ENCODE data around the gene SOX5. TPM values are rescaled to one million over a fixed set of nuclear protein-coding genes. Genes with fewer than 3 reads are reported as not detected.

SOX5 gene
- total and polyA plus RNA-seq, 2 of the 8 experiments (the other 6 are each of a cell fraction or from before 2014, with no cell fraction given), result 2.2 to 2.6 TPM

DNA sequence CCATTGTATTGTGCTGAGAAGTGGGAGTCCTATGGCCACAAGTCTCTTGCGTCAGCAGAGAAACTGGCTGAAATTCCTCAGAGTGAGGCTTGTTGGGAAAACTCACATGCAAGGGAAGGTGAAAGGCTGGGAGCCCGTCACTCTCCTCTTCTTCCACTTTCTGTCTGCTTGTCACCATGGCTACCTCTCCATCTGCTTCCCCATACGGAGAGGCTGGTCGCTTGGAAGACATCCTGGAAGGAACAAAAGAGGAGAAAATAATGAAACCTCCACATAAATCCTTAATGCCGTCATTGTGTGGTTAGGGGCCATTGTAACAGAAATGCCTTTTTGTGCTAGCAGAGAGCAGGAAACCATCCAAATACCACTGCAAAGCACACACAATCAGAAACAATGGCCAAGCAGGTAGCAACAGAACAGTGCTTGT lies 53.7 kb downstream of the SOX5 start (continued):
- TF ChIP-seq, protein P1, sequence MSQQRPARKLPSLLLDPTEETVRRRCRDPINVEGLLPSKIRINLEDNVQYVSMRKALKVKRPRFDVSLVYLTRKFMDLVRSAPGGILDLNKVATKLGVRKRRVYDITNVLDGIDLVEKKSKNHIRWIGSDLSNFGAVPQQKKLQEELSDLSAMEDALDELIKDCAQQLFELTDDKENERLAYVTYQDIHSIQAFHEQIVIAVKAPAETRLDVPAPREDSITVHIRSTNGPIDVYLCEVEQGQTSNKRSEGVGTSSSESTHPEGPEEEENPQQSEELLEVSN (IDR thresholded peaks at IDR 0.05), result no peak
- TF ChIP-seq PHF8 (conservative IDR thresholded peaks at IDR 0.05; ENCODE audit: low read depth, low read length) (no peak), BACH1 (IDR thresholded peaks at IDR 0.05; ENCODE audit: low read length) (no peak), SRF (IDR thresholded peaks at IDR 0.05; ENCODE audit: low read depth, low read length) (no peak), SP4 (IDR thresholded peaks at IDR 0.05; ENCODE audit: low read length) (no peak), BCL11A (IDR thresholded peaks at IDR 0.05; ENCODE audit: low read depth in 2 of 2, low read length in 2 of 2) (no peak), EGR1 (IDR thresholded peaks at IDR 0.05; ENCODE audit: borderline replicate concordance, low read depth, low read length) (no peak), GABPA (IDR thresholded peaks at IDR 0.05; ENCODE audit: borderline replicate concordance, insufficient read depth, low read length) (no peak), SAP30 (IDR thresholded peaks at IDR 0.05; ENCODE audit: insufficient read depth, insufficient replicate concordance, low read length) (no peak), TAF7 (optimal IDR thresholded peaks at IDR 0.05; ENCODE audit: borderline replicate concordance, low read depth, low read length) (no peak), POLR2AphosphoS5 (IDR thresholded peaks at IDR 0.05; ENCODE audit: low read depth, low read length) (no peak), YY1 (IDR thresholded peaks at IDR 0.05; ENCODE audit: low read depth, low read length) (peak; percentile 42; the same call in 1 of the 2 replicates), CREB1 (IDR thresholded peaks at IDR 0.05) (no peak)
